B cell (primary cell): ENCODE measurements around the gene LRRN3. TPM values are rescaled to one million over a fixed set of nuclear protein-coding genes. Genes with fewer than 3 reads are reported as not detected.
"Not testable (repeated sequence)": the region's sequence is repeated elsewhere in the genome, so short reads cannot be mapped to it uniquely, and the experiment has no call there.

ENCODE experiments used
- ATAC-seq: fragments of 200-7000 bp; cut with Tn5 transposase; one replicate; pipeline ENCODE4 v1.10.0; 2021; ENCODE audit warnings: low read depth, mild to moderate bottlenecking, moderate number of reproducible peaks, moderate library complexity
- CTCF ChIA-PET: fragments of 350-600 bp; sonication (Branson Sonifier 250); formaldehyde crosslinking; loops from one replicate; lab custom pipeline; 2021; ENCODE audit warnings: antibody characterized with exemption, inconsistent platforms; lab: Charles Lee
- POLR2A ChIA-PET: fragments of 350-600 bp; sonication (Branson Sonifier 250); formaldehyde crosslinking; loops from one replicate; lab custom pipeline; 2021; ENCODE audit warnings: antibody characterized with exemption; lab: Charles Lee
- DNase-seq: peaks from one replicate; pipeline ENCODE4 v3.0.0; 2013
- H2AFZ ChIP-seq: 2 replicates; pipeline ENCODE4 v1.6.1; 2012; ENCODE audit warnings: mild to moderate bottlenecking, low read depth, low read length; ENCODE audit not compliant: insufficient read depth, poor library complexity, severe bottlenecking
- H3K27ac ChIP-seq, 2 donors: 1 replicate in 1 of 2; 2 replicates in 1 of 2; pipeline ENCODE4 v1.5.1; 2012 to 2013; ENCODE audit warnings: low read length in 2 of 2, mild to moderate bottlenecking in 2 of 2, moderate library complexity in 1 of 2
- H3K27me3 ChIP-seq, 4 experiments: fragments of 200-600 bp in 1 of 4; sonication (generic) in 1 of 4; replicated peaks in 1 of 4; 1 replicate in 2 of 4; 2 replicates in 2 of 4; pipeline versions ENCODE4 v1.6.1 to v1.7.0; 2013 to 2016; ENCODE audit warnings: low read length in 3 of 4, mild to moderate bottlenecking in 2 of 4, mixed read lengths in 1 of 4, moderate library complexity in 1 of 4; ENCODE audit not compliant: insufficient read depth in 4 of 4, control insufficient read depth in 3 of 4; ENCODE audit errors: control extremely low read depth in 1 of 4
- H3K36me3 ChIP-seq, 2 experiments: replicated peaks in 1 of 2; 1 replicate in 1 of 2; 2 replicates in 1 of 2; pipeline versions ENCODE4 v1.6.1 to v1.7.1; 2013; ENCODE audit warnings: low read length in 1 of 2; ENCODE audit not compliant: insufficient read depth in 2 of 2, control insufficient read depth in 1 of 2; ENCODE audit errors: control extremely low read depth in 1 of 2, extremely low read depth in 1 of 2
- H3K4me1 ChIP-seq, 2 donors: fragments of 200-600 bp in 1 of 2; sonication (generic) in 1 of 2; 1 replicate in 1 of 2; 2 replicates in 1 of 2; pipeline versions ENCODE4 v1.5.1 to v1.6.1; 2013 to 2017; ENCODE audit warnings: low read length in 2 of 2; ENCODE audit not compliant: control insufficient read depth in 2 of 2, insufficient read depth in 2 of 2
- H3K4me2 ChIP-seq: replicated peaks from 2 replicates; pipeline ENCODE3; 2012; ENCODE audit warnings: mild to moderate bottlenecking, low read depth, low read length; ENCODE audit not compliant: poor library complexity, severe bottlenecking
- H3K4me3 ChIP-seq, 5 experiments: fragments of 200-600 bp in 1 of 5; sonication (generic) in 1 of 5; 1 replicate in 3 of 5; 2 replicates in 2 of 5; pipeline versions ENCODE4 v1.5.1 to v1.7.0; 2011 to 2016; ENCODE audit warnings: low read length in 4 of 5, mild to moderate bottlenecking in 4 of 5, low read depth in 2 of 5, control low read depth in 1 of 5, moderate library complexity in 1 of 5; ENCODE audit not compliant: insufficient read depth in 1 of 5; ENCODE audit errors: control extremely low read depth in 1 of 5, extremely low read depth in 1 of 5
- H3K79me2 ChIP-seq: fragments of 200-600 bp; sonication (generic); one replicate; pipeline ENCODE4 v1.6.0; 2016; ENCODE audit warnings: low read length; ENCODE audit not compliant: control insufficient read depth, insufficient read depth
- H3K9ac ChIP-seq: fragments of 200-600 bp; sonication (generic); 2 replicates; pipeline ENCODE4 v1.6.1; 2017; ENCODE audit warnings: mild to moderate bottlenecking, low read length, moderate library complexity
- H3K9me3 ChIP-seq, 3 donors: one replicate each; pipeline versions ENCODE4 v1.6.1 to v1.7.1; 2013; ENCODE audit warnings: low read length in 2 of 3; ENCODE audit not compliant: control insufficient read depth in 2 of 3, insufficient read depth in 1 of 3; ENCODE audit errors: control extremely low read depth in 1 of 3
- H4K20me1 ChIP-seq: 2 replicates; pipeline ENCODE4 v1.6.0; 2012; ENCODE audit warnings: mild to moderate bottlenecking, low read length; ENCODE audit not compliant: insufficient read depth, control insufficient read depth, poor library complexity, severe bottlenecking
- H3K27ac Mint-ChIP-seq: one replicate; pipeline ENCODE4 v1.8.0; 2021; ENCODE audit warnings: mixed read lengths
- H3K27me3 Mint-ChIP-seq: one replicate; pipeline ENCODE4 v1.8.0; 2021; ENCODE audit warnings: mixed read lengths
- H3K4me1 Mint-ChIP-seq: one replicate; pipeline ENCODE4 v1.8.0; 2021; ENCODE audit warnings: mixed read lengths
- H3K4me3 Mint-ChIP-seq: one replicate; pipeline ENCODE4 v1.8.0; 2021; ENCODE audit warnings: mixed read lengths
- H3K9me3 Mint-ChIP-seq: one replicate; pipeline ENCODE4 v1.8.0; 2022; ENCODE audit warnings: mixed read lengths; ENCODE audit not compliant: insufficient read depth
- CTCF ChIP-seq: fragments of 200-600 bp; IDR thresholded peaks from one replicate; pipeline ENCODE4 v1.8.0; 2022; ENCODE audit warnings: antibody characterized with exemption, mild to moderate bottlenecking
- EZH2 ChIP-seq: IDR thresholded peaks from 2 replicates; pipeline ENCODE4 v1.6.1; 2012; ENCODE audit warnings: borderline replicate concordance, low read depth, mild to moderate bottlenecking, moderate library complexity, low read length; ENCODE audit not compliant: insufficient read depth, poor library complexity, severe bottlenecking
- WGBS: methylation state at CpG from one replicate; pipeline ENCODE4 v1.1.5; 2013; ENCODE audit warnings: missing lambda C conversion rate; ENCODE audit not compliant: insufficient coverage; 5-methylcytosine and 5-hydroxymethylcytosine counted together
- intact Hi-C: fragments of 100-400 bp; cut with micrococcal nuclease; formaldehyde crosslinking; loops from one replicate; pipeline ENCODE4 v1.10.0; 2022
- polyA plus RNA-seq: library from polyadenylated mRNA; depleted of rRNA; stranded (reverse); fragments of >200 nt; gene quantifications from 2 replicates; pipeline ENCODE4 v1.2.3, GENCODE V29; 2012
- total RNA-seq, 2 donors: library from RNA; stranded (reverse); fragments of 120-200 nt in 1 of 2; gene quantifications; 1 replicate in 1 of 2; 2 replicates in 1 of 2; pipeline versions ENCODE4 v1.2.3 to v1.2.4, GENCODE V29; 2013 to 2022

Gene LRRN3
- total and polyA plus RNA-seq, 2 donors (not counting 1 experiment from before 2014, with no cell fraction given): 0.03 to 0.20 TPM

- no peaks in the 10 kb centered on the region for H3K36me3 ChIP-seq
- peaks cover 5% of the 10 kb centered on the region for H3K9me3 Mint-ChIP-seq
- H3K4me3 Mint-ChIP-seq: no peak overlapping the region
- no peaks in the 10 kb centered on the region for H4K20me1 ChIP-seq
- no CpG with 5 or more reads among the region's 2 CpGs for WGBS
- ATAC-seq (no peak), DNase-seq (no peak)
- H3K27me3 ChIP-seq: no peaks in the 10 kb centered on the region
- H3K27ac ChIP-seq: no peak overlapping the region
- no peak overlapping the region for H3K27ac Mint-ChIP-seq
- H3K4me1 ChIP-seq: no peaks in the 10 kb centered on the region
- H2AFZ ChIP-seq: no peak overlapping the region
- ChIA-PET CTCF (interaction anchor here (1.5 kb wide), 1 partner anchor 22 kb away, joined by 3 read pairs; the partner anchor contains the start of gene LRRN3), POLR2A (no interaction called here)
- H3K27me3 Mint-ChIP-seq: no peaks in the 10 kb centered on the region
- no peaks in the 10 kb centered on the region for H3K79me2 ChIP-seq
- no peak overlapping the region for H3K4me3 ChIP-seq
- no peak overlapping the region for H3K4me2 ChIP-seq
- H3K9me3 ChIP-seq: peaks cover 0 to 6% (median 0%) of the 10 kb centered on the region in 3 donors
- H3K9ac ChIP-seq: no peak overlapping the region
- no peaks in the 10 kb centered on the region for H3K4me1 Mint-ChIP-seq
- intact Hi-C loops: no loop called here
- TF ChIP-seq EZH2 (no peak), CTCF (no peak)
Observed at GRCh38 chr7:111068618-111069017, 22.3 kb upstream of the LRRN3 start.

- H2AFZ ChIP-seq: no peak overlapping the region
- ChIA-PET POLR2A (no interaction called here), CTCF (no interaction called here)
- no peaks in the 10 kb centered on the region for H3K79me2 ChIP-seq
- no peak overlapping the region for H3K27ac ChIP-seq
- TF ChIP-seq CTCF (no peak), EZH2 (no peak)
- no peaks in the 10 kb centered on the region for H3K36me3 ChIP-seq
- Mint-ChIP-seq H3K27me3 (no peaks in the 10 kb centered on the region), H3K4me3 (no peak overlapping the region), H3K27ac (no peak overlapping the region), H3K9me3 (no peaks in the 10 kb centered on the region), H3K4me1 (peaks cover 5% of the 10 kb centered on the region)
- no peaks in the 10 kb centered on the region for H3K9me3 ChIP-seq
- no peaks in the 10 kb centered on the region for H4K20me1 ChIP-seq
- no peak overlapping the region for H3K4me3 ChIP-seq
- H3K27me3 ChIP-seq: no peaks in the 10 kb centered on the region
- no peak overlapping the region for H3K4me2 ChIP-seq
- intact Hi-C loops: no loop called here
- ATAC-seq (no peak), DNase-seq (no peak)
- H3K9ac ChIP-seq: no peak overlapping the region
- H3K4me1 ChIP-seq: no peaks in the 10 kb centered on the region
Observed at GRCh38 chr7:111071556-111071955, 19.4 kb upstream of the LRRN3 start.

GRCh38 chr7:111072658-111073057 lies 18.3 kb upstream of the LRRN3 start:
- WGBS: over 99% methylated on average over 9 of the region's 9 CpGs
- H3K27ac Mint-ChIP-seq: not testable (repeated sequence)

More at GRCh38 chr7:111072658-111073057, 18.3 kb upstream of the LRRN3 start:
- H3K27me3 Mint-ChIP-seq, H3K9me3 ChIP-seq, H3K4me3 Mint-ChIP-seq, H3K27me3 ChIP-seq, H3K9ac ChIP-seq, H3K27ac ChIP-seq, H3K4me1 ChIP-seq, H3K36me3 ChIP-seq, CTCF ChIA-PET, H3K4me3 ChIP-seq, H2AFZ ChIP-seq, intact Hi-C loops, H3K4me2 ChIP-seq, POLR2A ChIA-PET, DNase-seq, H3K4me1 Mint-ChIP-seq, H4K20me1 ChIP-seq, ATAC-seq, H3K79me2 ChIP-seq, H3K9me3 Mint-ChIP-seq: not testable (repeated sequence)
